OCI-LY7 (cell line): ENCODE data around the gene ZBTB7A.

Experiments
- EZH2phosphoT487 ChIP-seq: fragments of 200-600 bp; sonication (generic); IDR thresholded peaks from 2 replicates; pipeline ENCODE4 v1.6.1; 2018; ENCODE audit warnings: low read depth, borderline replicate concordance, mild to moderate bottlenecking, mixed run types, antibody characterized with exemption, low read length, moderate library complexity, mixed read lengths
- TF ChIP-seq, protein P1 (sequence below): fragments of 200-600 bp; sonication (generic); conservative IDR thresholded peaks from 2 replicates; pipeline ENCODE4 v1.5.1; 2014; ENCODE audit warnings: mild to moderate bottlenecking, antibody characterized with exemption, low read length, moderate library complexity, mixed read lengths

DNA sequence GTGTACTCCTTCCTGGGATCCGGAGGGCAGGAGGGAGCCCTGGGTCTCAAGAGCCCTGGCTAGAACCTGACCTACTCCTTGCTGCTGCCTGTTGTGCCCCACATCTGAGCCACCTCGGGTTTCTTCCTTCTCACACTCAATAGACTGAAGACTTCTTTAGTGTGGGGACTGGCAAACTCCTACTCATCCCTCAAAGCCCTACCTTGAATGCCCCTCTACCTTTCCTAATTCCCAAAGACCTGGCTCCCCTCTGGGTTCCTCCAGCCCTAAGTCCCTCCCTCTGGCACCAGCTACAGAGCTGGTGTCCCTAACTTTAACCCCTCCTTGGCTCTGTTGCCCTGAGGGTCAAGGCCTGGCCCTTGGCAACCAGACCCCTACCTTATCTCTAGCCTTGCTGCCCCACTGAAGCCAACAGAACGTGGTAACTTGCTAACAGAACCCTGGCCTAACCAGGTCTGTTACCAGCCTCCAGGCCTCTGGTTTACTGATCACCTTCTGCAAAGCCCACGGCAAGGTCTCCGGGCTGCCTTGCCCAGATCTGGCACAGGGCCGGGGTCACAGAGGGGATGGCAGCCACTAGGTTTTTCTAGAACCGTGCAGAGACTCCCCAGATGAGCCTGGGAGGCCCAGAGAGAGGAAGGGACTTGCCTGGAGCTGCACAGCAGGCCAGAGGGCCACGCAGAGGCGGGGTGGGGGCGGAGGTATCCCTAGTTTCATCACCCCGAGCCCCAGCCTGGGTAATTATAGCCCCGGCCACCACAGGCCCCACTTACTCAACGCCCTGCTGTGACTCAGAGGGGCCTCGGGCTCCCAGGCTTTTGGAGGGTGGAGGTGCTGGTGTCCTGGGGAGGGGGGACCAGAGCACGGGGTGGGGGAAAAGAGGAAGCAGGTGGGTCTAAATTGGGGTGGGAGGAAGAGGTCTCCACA lies 15.3 kb downstream of the ZBTB7A start:
- TF ChIP-seq, protein P1, sequence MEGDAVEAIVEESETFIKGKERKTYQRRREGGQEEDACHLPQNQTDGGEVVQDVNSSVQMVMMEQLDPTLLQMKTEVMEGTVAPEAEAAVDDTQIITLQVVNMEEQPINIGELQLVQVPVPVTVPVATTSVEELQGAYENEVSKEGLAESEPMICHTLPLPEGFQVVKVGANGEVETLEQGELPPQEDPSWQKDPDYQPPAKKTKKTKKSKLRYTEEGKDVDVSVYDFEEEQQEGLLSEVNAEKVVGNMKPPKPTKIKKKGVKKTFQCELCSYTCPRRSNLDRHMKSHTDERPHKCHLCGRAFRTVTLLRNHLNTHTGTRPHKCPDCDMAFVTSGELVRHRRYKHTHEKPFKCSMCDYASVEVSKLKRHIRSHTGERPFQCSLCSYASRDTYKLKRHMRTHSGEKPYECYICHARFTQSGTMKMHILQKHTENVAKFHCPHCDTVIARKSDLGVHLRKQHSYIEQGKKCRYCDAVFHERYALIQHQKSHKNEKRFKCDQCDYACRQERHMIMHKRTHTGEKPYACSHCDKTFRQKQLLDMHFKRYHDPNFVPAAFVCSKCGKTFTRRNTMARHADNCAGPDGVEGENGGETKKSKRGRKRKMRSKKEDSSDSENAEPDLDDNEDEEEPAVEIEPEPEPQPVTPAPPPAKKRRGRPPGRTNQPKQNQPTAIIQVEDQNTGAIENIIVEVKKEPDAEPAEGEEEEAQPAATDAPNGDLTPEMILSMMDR, result no peak
- no peak for TF ChIP-seq EZH2phosphoT487
